Measurements from ENCODE around the gene WNT5B. TPM values are rescaled to one million over a fixed set of nuclear protein-coding genes. Genes with fewer than 3 reads are reported as not detected.
A peak's percentile ranks its signal among the peaks of the same experiment; 100 is the strongest.

Gene WNT5B
- total RNA-seq, 1 donor from 2014 or later: 54.4 TPM

GRCh38 chr12:1633459-1633858, 4.4 kb downstream of the WNT5B start:
- Mint-ChIP-seq H3K27me3 (ENCODE audit: low read depth) (peaks cover 13% of the 10 kb centered on the region), H3K9me3 (no peaks in the 10 kb centered on the region), H3K4me1 (peaks cover 52% of the 10 kb centered on the region), H3K27ac (no peak overlapping the region), H3K36me3 (peaks cover 3% of the 10 kb centered on the region), H3K4me3 (no peak overlapping the region)
- no peak for DNase-seq (ENCODE audit: low spot score in 2 of 2, unreplicated experiment in 2 of 2)
- no peak for TF ChIP-seq CTCF (IDR thresholded peaks at IDR 0.05; ENCODE audit: unreplicated experiment)

GRCh38 chr12:1634149-1634548, 5.1 kb downstream of the WNT5B start:
- TF ChIP-seq CTCF (IDR thresholded peaks at IDR 0.05; ENCODE audit: unreplicated experiment): no peak
- DNase-seq (ENCODE audit: low spot score in 2 of 2, unreplicated experiment in 2 of 2): no peak
- H3K27ac Mint-ChIP-seq: no peak overlapping the region
- peaks cover 4% of the 10 kb centered on the region for H3K36me3 Mint-ChIP-seq
- H3K9me3 Mint-ChIP-seq: no peaks in the 10 kb centered on the region
- peaks cover 10% of the 10 kb centered on the region for H3K27me3 Mint-ChIP-seq (ENCODE audit: low read depth)
- H3K4me3 Mint-ChIP-seq: no peak overlapping the region
- H3K4me1 Mint-ChIP-seq: peaks cover 46% of the 10 kb centered on the region

GRCh38 chr12:1634590-1635191, 5.7 kb downstream of the WNT5B start:
- Mint-ChIP-seq H3K9me3 (no peaks in the 10 kb centered on the region), H3K4me1 (peaks cover 42% of the 10 kb centered on the region), H3K27ac (no peak overlapping the region), H3K27me3 (ENCODE audit: low read depth) (peaks cover 7% of the 10 kb centered on the region), H3K4me3 (no peak overlapping the region), H3K36me3 (peaks cover 4% of the 10 kb centered on the region)
- peak; percentile 54 for TF ChIP-seq CTCF (IDR thresholded peaks at IDR 0.05; ENCODE audit: unreplicated experiment)
- DNase-seq (ENCODE audit: low spot score in 2 of 2, unreplicated experiment in 2 of 2): peak in 1 of 2 experiments; percentile 78

- Mint-ChIP-seq H3K36me3 (peaks cover 8% of the 10 kb centered on the region), H3K27me3 (ENCODE audit: low read depth) (peaks cover 9% of the 10 kb centered on the region), H3K9me3 (no peaks in the 10 kb centered on the region), H3K4me1 (peaks cover 42% of the 10 kb centered on the region), H3K4me3 (no peak overlapping the region), H3K27ac (no peak overlapping the region)
- no peak for DNase-seq (ENCODE audit: low spot score in 2 of 2, unreplicated experiment in 2 of 2)
- TF ChIP-seq CTCF (IDR thresholded peaks at IDR 0.05; ENCODE audit: unreplicated experiment): no peak
Measured at GRCh38 chr12:1635301-1636095, 6.5 kb downstream of the WNT5B start.

GRCh38 chr12:1638203-1638602, 9.2 kb downstream of the WNT5B start:
- TF ChIP-seq CTCF (IDR thresholded peaks at IDR 0.05; ENCODE audit: unreplicated experiment): no peak
- H3K27me3 Mint-ChIP-seq (ENCODE audit: low read depth): peaks cover 9% of the 10 kb centered on the region

More at GRCh38 chr12:1638203-1638602, 9.2 kb downstream of the WNT5B start:
- Mint-ChIP-seq H3K36me3 (peaks cover 11% of the 10 kb centered on the region), H3K4me3 (no peak overlapping the region), H3K4me1 (peaks cover 34% of the 10 kb centered on the region), H3K9me3 (no peaks in the 10 kb centered on the region), H3K27ac (no peak overlapping the region)
- no peak for DNase-seq (ENCODE audit: low spot score in 2 of 2, unreplicated experiment in 2 of 2)

All from mesothelial cell of epicardium (in vitro differentiated cells).